ENCODE results near the gene DNAH17. TPM values are rescaled to one million over a fixed set of nuclear protein-coding genes. Genes with fewer than 3 reads are reported as not detected.

Gene DNAH17
- total RNA-seq, 3 donors from 2014 or later, result 0.05 to 0.08 (median 0.05) TPM

- Mint-ChIP-seq H3K9me3 (no peaks in the 10 kb centered on the region), H3K4me1 (ENCODE audit: low read depth) (peaks cover 5% of the 10 kb centered on the region), H3K36me3 (ENCODE audit: insufficient read depth) (no peaks in the 10 kb centered on the region), H3K27me3 (ENCODE audit: low read depth) (peaks cover 5% of the 10 kb centered on the region), H3K4me3 (no peak overlapping the region)
- ATAC-seq (no peak), DNase-seq (no peak)
These were observed 89.0 kb downstream of the DNAH17 start for GRCh38 chr17:78488156-78488555.

- peaks cover 5% of the 10 kb centered on the region for H3K4me1 Mint-ChIP-seq (ENCODE audit: low read depth)
- H3K4me3 Mint-ChIP-seq, result no peak overlapping the region
- ATAC-seq, result no peak
- H3K27me3 Mint-ChIP-seq (ENCODE audit: low read depth), result peaks cover 14% of the 10 kb centered on the region
- H3K36me3 Mint-ChIP-seq (ENCODE audit: insufficient read depth), result no peaks in the 10 kb centered on the region
- no peaks in the 10 kb centered on the region for H3K9me3 Mint-ChIP-seq
- no peak for DNase-seq
These were observed 90.1 kb downstream of the DNAH17 start for GRCh38 chr17:78486946-78487680.

GRCh38 chr17:78486228-78486802, 90.9 kb downstream of the DNAH17 start:
- Mint-ChIP-seq H3K27me3 (ENCODE audit: low read depth) (peaks cover 14% of the 10 kb centered on the region), H3K36me3 (ENCODE audit: insufficient read depth) (no peaks in the 10 kb centered on the region), H3K4me3 (no peak overlapping the region), H3K9me3 (no peaks in the 10 kb centered on the region), H3K4me1 (ENCODE audit: low read depth) (peaks cover 5% of the 10 kb centered on the region)
- ATAC-seq (no peak), DNase-seq (no peak)

GRCh38 chr17:78485290-78486168, 91.7 kb downstream of the DNAH17 start:
- no peaks in the 10 kb centered on the region for H3K9me3 Mint-ChIP-seq
- peaks cover 5% of the 10 kb centered on the region for H3K4me1 Mint-ChIP-seq (ENCODE audit: low read depth)
- no peak for DNase-seq
- H3K27me3 Mint-ChIP-seq (ENCODE audit: low read depth), result peaks cover 14% of the 10 kb centered on the region
- no peaks in the 10 kb centered on the region for H3K36me3 Mint-ChIP-seq (ENCODE audit: insufficient read depth)
- no peak for ATAC-seq
- peak overlapping the region; percentile 74 for H3K4me3 Mint-ChIP-seq

GRCh38 chr17:78484271-78485246, 92.6 kb downstream of the DNAH17 start:
- H3K4me3 Mint-ChIP-seq, result peak overlapping the region; percentile 74
- no peaks in the 10 kb centered on the region for H3K36me3 Mint-ChIP-seq (ENCODE audit: insufficient read depth)
- peaks cover 5% of the 10 kb centered on the region for H3K4me1 Mint-ChIP-seq (ENCODE audit: low read depth)
- peak; percentile 96 to 100 for ATAC-seq
- H3K9me3 Mint-ChIP-seq, result no peaks in the 10 kb centered on the region
- DNase-seq, result peak; percentile 61
- peaks cover 14% of the 10 kb centered on the region for H3K27me3 Mint-ChIP-seq (ENCODE audit: low read depth)

- DNase-seq (no peak), ATAC-seq (no peak)
- H3K4me1 Mint-ChIP-seq (ENCODE audit: low read depth), result peaks cover 13% of the 10 kb centered on the region
- no peak overlapping the region for H3K4me3 Mint-ChIP-seq
- H3K9me3 Mint-ChIP-seq, result no peaks in the 10 kb centered on the region
- H3K27me3 Mint-ChIP-seq (ENCODE audit: low read depth), result peaks cover 13% of the 10 kb centered on the region
- H3K36me3 Mint-ChIP-seq (ENCODE audit: insufficient read depth), result no peaks in the 10 kb centered on the region
These were observed 97.8 kb downstream of the DNAH17 start for GRCh38 chr17:78479369-78479768.

- H3K4me1 Mint-ChIP-seq (ENCODE audit: low read depth), result peaks cover 11% of the 10 kb centered on the region
- H3K36me3 Mint-ChIP-seq (ENCODE audit: insufficient read depth), result no peaks in the 10 kb centered on the region
- no peaks in the 10 kb centered on the region for H3K9me3 Mint-ChIP-seq
- DNase-seq (no peak), ATAC-seq (no peak)
- peaks cover 9% of the 10 kb centered on the region for H3K27me3 Mint-ChIP-seq (ENCODE audit: low read depth)
- no peak overlapping the region for H3K4me3 Mint-ChIP-seq
These were observed 98.4 kb downstream of the DNAH17 start for GRCh38 chr17:78478757-78479297.

GRCh38 chr17:78477913-78478756, 99.1 kb downstream of the DNAH17 start:
- no peaks in the 10 kb centered on the region for H3K9me3 Mint-ChIP-seq

GRCh38 chr17:78476973-78477372, 100.2 kb downstream of the DNAH17 start:
- Mint-ChIP-seq H3K4me3 (no peak overlapping the region), H3K9me3 (no peaks in the 10 kb centered on the region), H3K36me3 (ENCODE audit: insufficient read depth) (no peaks in the 10 kb centered on the region), H3K27me3 (ENCODE audit: low read depth) (peaks cover 4% of the 10 kb centered on the region), H3K4me1 (ENCODE audit: low read depth) (peaks cover 11% of the 10 kb centered on the region)
- no peak for ATAC-seq
- no peak for DNase-seq

More at GRCh38 chr17:78477913-78478756, 99.1 kb downstream of the DNAH17 start:
- DNase-seq, result no peak
- Mint-ChIP-seq H3K4me3 (no peak overlapping the region), H3K36me3 (ENCODE audit: insufficient read depth) (no peaks in the 10 kb centered on the region), H3K27me3 (ENCODE audit: low read depth) (peaks cover 9% of the 10 kb centered on the region), H3K4me1 (ENCODE audit: low read depth) (peaks cover 11% of the 10 kb centered on the region)
- ATAC-seq, result no peak

- DNase-seq (no peak), ATAC-seq (no peak)
- Mint-ChIP-seq H3K4me1 (ENCODE audit: low read depth) (peaks cover 11% of the 10 kb centered on the region), H3K27me3 (ENCODE audit: low read depth) (peaks cover 4% of the 10 kb centered on the region), H3K9me3 (no peaks in the 10 kb centered on the region), H3K36me3 (ENCODE audit: insufficient read depth) (no peaks in the 10 kb centered on the region), H3K4me3 (no peak overlapping the region)
These were observed 101.0 kb downstream of the DNAH17 start for GRCh38 chr17:78476149-78476548.

- Mint-ChIP-seq H3K27me3 (ENCODE audit: low read depth) (peaks cover 4% of the 10 kb centered on the region), H3K36me3 (ENCODE audit: insufficient read depth) (no peaks in the 10 kb centered on the region)
- no peak for DNase-seq
These were observed 102.0 kb downstream of the DNAH17 start for GRCh38 chr17:78475211-78475610.

GRCh38 chr17:78474614-78475146, 102.5 kb downstream of the DNAH17 start:
- Mint-ChIP-seq H3K27me3 (ENCODE audit: low read depth) (peaks cover 4% of the 10 kb centered on the region), H3K9me3 (no peaks in the 10 kb centered on the region), H3K4me1 (ENCODE audit: low read depth) (peaks cover 11% of the 10 kb centered on the region), H3K4me3 (no peak overlapping the region), H3K36me3 (ENCODE audit: insufficient read depth) (no peaks in the 10 kb centered on the region)
- DNase-seq, result no peak
- peak; percentile 48 to 79 for ATAC-seq

More at GRCh38 chr17:78475211-78475610, 102.0 kb downstream of the DNAH17 start:
- Mint-ChIP-seq H3K4me3 (no peak overlapping the region), H3K4me1 (ENCODE audit: low read depth) (peaks cover 11% of the 10 kb centered on the region), H3K9me3 (no peaks in the 10 kb centered on the region)
- ATAC-seq, result no peak

All from activated T-cell treated with anti-CD3 and anti-CD28 coated beads, Interleukin-2, amount 50 U/mL, for 4 hours (primary cell).